GM18498 (cell line): ENCODE results near the gene WNK2.
"Not testable (repeated sequence)": the region's sequence is repeated elsewhere in the genome, so short reads cannot be mapped to it uniquely, and the experiment has no call there.

ENCODE experiments used
- ATAC-seq: cut with Tn5 transposase; IDR thresholded peaks from one replicate; pipeline ENCODE4 v1.9.1; 2021; ENCODE audit warnings: mild to moderate bottlenecking, moderate library complexity; ENCODE audit not compliant: unreplicated experiment

The WNK2 gene

DNA sequence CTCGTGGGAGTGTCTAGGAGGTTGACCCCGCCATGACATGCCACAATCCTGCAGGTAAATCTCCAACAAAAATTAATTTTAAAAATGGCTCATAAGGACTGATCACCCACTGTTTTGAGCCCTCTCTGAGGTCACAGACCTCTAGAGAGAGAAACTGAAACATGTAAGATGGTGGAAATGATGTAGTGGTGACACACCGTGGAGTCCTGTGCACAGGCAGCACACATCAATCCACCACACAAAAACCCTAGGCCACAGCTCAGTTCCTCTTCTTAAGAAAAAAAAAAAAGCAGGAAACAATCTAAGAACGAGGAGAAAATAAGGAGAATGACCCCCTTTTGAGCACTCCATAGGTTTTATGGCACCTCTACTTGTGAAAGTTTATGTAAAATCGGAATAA, 173.7 kb downstream of the WNK2 start:
- peak; percentile 54 for ATAC-seq

DNA sequence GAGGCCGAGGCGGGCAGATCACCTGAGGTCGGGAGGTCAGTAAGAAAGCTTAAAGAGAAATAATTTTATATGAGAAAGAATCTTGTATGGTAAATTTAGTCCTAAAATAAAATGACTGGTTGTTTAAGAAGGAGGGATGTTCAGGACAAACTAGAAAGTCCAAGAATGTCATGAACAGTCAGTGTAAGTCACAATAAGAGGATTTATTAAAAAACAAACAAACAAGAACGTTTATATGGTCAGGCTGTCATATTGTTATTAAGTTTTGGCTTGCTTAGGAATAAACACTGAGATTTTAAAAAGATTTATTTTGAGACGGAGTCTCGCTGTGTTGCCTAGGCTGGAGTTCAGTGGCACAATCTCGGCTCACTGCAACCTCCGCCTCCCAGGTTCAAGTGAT, 176.0 kb downstream of the WNK2 start:
- not testable (repeated sequence) for ATAC-seq

DNA sequence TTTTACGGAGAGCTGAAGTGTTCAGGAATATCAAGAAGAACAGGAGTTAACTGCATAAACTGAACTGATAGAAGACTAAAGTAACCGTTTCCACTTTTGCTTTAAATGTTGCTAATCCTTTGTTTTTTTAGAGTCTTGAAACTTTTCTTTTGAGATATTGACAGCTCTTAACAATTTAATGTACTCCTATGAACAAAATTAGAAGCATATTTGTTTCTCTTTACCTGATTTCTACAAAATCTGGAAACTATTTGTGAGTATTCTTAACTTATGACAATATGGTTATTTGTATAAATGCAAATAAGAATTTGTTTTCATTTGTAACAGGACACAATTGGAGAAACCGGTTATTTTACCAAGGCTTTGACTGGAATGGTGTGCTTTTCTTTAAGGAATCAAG, 178.1 kb downstream of the WNK2 start:
- ATAC-seq: no peak

DNA sequence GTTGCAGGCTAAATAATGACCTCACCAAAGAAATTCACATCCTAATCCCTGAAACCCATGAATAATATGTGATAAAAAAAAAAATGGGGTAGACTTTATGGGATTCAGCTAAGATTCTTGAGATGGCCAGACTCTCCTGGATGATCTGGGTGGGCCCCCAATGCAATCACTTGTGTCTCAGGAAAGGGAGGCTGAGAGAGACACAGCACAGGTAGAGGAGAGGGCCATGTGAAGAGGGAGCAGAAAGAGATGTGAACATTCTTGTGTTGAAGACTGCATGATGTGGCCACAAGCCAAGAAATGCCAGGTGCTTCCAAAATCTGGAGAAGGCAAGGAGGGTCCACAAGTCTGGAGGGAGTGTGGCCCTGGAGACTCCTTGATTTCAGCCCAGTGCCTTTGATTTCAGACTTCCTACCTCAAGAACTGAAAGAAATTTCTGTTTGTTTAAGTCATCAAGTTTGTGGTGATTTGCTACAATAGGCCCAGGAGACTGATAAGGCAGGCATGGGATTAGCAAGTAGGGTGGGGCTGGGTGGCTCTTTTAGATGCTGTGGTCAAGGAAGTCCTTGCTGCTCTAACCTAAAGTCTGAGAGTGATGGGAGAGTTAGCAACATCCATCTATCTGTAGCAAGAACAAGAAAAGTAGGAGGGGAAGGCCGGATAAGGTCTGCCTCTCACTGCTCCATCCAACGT, 180.9 kb downstream of the WNK2 start:
- no peak for ATAC-seq

DNA sequence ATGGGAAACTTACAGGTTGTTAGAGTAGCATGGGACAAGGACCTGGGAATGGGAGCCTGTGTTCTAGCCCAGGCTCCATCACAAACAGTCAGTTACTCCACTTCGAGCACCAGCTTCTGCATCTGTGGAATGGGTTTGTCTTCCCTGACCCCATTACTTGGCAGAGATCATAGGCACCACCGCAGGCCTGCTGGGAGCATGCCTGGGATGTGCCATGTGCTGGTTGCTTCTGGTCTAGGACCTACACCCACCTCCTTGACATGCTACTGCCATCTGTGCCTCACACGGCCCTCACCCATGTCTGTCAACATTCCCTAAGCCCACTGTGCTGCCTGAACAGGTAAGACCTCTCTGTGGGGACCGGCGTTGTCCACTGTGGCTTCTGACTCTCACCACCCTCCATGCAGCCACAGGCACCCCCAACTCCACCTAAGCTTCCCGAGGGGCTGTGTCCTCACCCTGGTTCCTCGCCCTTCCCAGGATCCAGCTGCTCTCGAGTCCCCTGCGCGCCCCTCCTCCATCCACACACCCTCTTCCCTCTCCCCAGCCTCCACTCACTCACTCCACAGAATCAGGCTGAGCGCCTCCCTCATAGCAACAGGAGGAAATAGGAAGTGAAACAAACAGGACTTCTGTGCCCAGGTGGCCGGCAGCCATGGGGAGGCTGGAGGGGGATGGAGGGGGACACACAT, 181.6 kb downstream of the WNK2 start:
- no peak for ATAC-seq

DNA sequence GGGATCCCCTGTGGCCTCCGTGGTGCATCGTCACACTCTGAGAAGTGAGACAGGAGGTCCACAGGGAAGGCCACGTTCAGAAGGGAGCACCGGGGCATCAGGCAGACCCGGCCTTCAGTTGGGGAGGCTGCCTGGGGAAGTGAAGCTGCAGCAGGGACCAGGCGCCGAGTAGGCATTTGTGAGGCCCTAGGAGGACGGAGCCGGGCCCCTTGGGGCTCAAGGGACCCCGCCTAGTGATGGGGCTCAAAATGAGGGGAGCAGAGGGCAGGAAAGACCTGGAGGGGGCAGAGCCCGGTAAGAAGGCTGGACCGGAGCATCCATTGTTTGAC, 182.1 kb downstream of the WNK2 start:
- ATAC-seq: no peak

DNA sequence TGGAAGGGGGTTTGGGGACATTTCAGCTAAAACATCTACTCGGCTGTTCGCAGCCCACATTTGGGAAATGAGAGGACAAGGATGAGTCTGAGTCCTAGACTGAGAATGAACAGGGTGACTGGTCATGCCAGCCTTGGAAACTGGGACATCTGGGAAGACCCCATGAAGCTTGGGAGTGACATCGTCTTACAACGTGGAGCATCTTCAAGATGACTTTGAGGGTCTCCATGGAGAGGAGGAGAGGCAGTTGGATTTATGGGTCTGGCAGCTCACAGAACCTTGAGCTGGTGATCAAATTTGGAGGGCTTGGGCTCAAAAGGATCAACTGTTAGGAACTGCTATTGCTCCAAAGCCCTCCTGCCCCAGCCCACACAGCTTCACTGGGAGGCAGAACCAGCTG, 182.5 kb downstream of the WNK2 start:
- ATAC-seq: not testable (repeated sequence)

DNA sequence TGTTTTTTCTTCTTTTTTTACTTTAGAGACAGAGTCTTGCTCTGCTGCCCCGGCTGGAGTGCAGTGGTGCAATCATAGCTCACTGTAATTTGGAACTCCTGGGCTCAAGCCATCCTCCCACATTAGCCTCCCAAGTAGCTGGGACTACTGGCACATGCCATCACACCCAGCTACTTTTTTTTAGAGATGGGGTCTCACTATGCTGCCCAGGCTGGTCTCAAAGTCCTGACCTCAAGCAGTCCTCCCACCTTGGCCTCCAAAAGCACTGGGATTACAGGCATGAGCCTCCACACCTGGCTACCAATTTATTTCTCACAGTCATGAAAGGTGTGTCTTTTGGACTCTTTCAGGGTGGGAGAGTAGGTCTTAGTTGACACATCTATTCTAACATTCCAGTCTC, 184.5 kb downstream of the WNK2 start:
- ATAC-seq: no peak

DNA sequence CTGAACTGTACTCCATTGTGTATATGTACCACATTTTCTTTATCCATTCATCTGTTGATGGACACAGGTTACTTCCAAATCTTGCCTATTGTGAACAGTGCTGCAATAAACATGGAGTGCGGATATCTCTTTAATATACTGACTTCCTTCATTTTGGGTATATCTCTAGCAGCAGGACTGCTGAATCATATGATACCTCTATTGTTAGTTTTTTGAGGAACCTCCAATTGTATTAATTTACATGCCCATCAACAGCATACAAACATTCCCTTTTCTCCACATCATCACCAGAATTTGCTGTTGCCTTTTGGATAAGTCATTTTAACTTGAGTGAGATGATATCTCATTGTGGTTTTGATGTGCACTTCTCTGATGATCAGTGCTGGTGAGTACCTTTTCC, 185.7 kb downstream of the WNK2 start:
- no peak for ATAC-seq
